Loucy (cell line): ENCODE data around the gene FGD3.

Experiments used
- EZH2phosphoT487 ChIP-seq: fragments of 200-600 bp; IDR thresholded peaks from 2 replicates; pipeline ENCODE4 v1.6.1; 2018; ENCODE audit warnings: antibody characterized with exemption, mild to moderate bottlenecking, moderate library complexity, borderline replicate concordance
- TF ChIP-seq, protein P1 (sequence below): fragments of 200-600 bp; sonication (generic); conservative IDR thresholded peaks from 2 replicates; pipeline ENCODE4 v1.5.1; 2014; ENCODE audit warnings: mild to moderate bottlenecking, antibody characterized with exemption, low read length

DNA sequence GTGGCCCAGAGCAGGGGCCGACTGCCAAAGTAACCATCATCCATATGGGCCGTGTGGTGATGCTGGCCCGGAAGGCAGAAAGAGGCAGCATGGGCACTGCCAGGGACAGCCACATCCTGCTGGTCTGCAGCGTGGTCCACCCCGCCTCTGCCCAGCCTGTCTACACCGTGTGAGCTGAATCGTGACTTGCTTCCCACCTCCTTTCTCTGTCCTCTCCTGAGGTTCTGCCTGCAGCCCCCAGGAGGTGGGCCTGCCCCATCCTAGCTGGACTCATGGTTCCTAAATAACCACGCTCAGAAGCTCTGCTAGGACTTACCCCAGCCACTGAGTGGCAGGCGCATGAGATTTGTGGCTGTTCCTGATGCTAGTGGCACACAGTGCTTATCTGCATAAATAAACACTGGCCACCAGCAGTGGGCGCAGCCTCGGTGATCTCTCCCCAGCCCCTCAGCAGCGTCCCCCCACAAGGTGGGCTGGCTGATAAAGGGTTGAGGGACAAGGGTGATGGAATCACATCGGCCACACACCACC lies 88.6 kb downstream of the FGD3 start:
- TF ChIP-seq, protein P1, sequence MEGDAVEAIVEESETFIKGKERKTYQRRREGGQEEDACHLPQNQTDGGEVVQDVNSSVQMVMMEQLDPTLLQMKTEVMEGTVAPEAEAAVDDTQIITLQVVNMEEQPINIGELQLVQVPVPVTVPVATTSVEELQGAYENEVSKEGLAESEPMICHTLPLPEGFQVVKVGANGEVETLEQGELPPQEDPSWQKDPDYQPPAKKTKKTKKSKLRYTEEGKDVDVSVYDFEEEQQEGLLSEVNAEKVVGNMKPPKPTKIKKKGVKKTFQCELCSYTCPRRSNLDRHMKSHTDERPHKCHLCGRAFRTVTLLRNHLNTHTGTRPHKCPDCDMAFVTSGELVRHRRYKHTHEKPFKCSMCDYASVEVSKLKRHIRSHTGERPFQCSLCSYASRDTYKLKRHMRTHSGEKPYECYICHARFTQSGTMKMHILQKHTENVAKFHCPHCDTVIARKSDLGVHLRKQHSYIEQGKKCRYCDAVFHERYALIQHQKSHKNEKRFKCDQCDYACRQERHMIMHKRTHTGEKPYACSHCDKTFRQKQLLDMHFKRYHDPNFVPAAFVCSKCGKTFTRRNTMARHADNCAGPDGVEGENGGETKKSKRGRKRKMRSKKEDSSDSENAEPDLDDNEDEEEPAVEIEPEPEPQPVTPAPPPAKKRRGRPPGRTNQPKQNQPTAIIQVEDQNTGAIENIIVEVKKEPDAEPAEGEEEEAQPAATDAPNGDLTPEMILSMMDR, result peak; percentile 36
- no peak for TF ChIP-seq EZH2phosphoT487
